Lower lobe of right lung (tissue), 2 donors: ENCODE data around the gene ARL2BP. TPM values are rescaled to one million over a fixed set of nuclear protein-coding genes. Genes with fewer than 3 reads are reported as not detected.

Experiments
- ATAC-seq, 2 donors: fragments of 200-7000 bp; cut with Tn5 transposase; one replicate each; pipeline ENCODE4 v1.9.1; 2020 to 2022; ENCODE audit warnings: mild to moderate bottlenecking in 2 of 2, moderate library complexity in 2 of 2
- DNase-seq: peaks from one replicate; pipeline ENCODE4 v3.0.0-alpha.2; 2020
- H3K27ac ChIP-seq: fragments of 200-600 bp; one replicate; pipeline ENCODE4 v1.8.0; 2022
- H3K27me3 ChIP-seq: fragments of 200-600 bp; one replicate; pipeline ENCODE4 v1.8.0; 2022; ENCODE audit warnings: low read depth
- H3K36me3 ChIP-seq: fragments of 200-600 bp; one replicate; pipeline ENCODE4 v1.8.0; 2022; ENCODE audit warnings: mild to moderate bottlenecking
- H3K4me1 ChIP-seq: fragments of 200-600 bp; one replicate; pipeline ENCODE4 v1.8.0; 2022
- H3K4me3 ChIP-seq: fragments of 200-600 bp; one replicate; pipeline ENCODE4 v1.8.0; 2022; ENCODE audit warnings: mild to moderate bottlenecking
- H3K9me3 ChIP-seq: fragments of 200-600 bp; one replicate; pipeline ENCODE4 v1.8.0; 2022
- intact Hi-C: fragments of 100-400 bp; cut with DNase I; formaldehyde crosslinking; loops from one replicate; pipeline ENCODE4 v1.11.0; 2022
- total RNA-seq: library from RNA; stranded (reverse); fragmentation: NEBNext Ultra II Directional; extraction: Animal tissue kit (Norgen Biotek cat#: 25700); gene quantifications from one replicate; pipeline ENCODE4 v1.2.1, GENCODE V29; 2021
- TF ChIP-seq, protein P1 (sequence below): fragments of 200-600 bp; IDR thresholded peaks from one replicate; pipeline ENCODE4 v1.8.0; 2022; ENCODE audit warnings: antibody characterized with exemption, mild to moderate bottlenecking
- donor health status: DM: no; HTN: yes; CAD: no; lungs with severe emphysema.

The ARL2BP gene
- total RNA-seq, 1 donor from 2014 or later, result 58.1 TPM

DNA sequence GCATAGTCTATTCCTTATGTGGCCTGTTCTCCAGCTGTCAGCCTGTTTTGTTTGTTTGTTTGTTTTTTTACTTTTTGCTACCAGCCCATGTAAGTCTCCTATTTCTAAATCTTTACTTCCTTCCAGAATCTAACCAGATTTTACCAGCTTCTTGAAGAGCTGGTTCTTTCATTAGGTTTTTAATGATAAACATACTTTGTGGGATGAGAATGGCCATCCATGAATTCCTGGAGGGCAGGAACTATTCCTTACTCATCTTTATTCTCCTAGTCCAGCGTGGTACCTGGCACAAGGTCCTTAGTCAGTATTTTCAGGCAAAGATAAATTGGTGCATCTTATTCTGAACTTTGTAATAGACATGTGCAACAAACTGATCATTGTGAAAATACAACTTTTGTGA, 41.6 kb upstream of the ARL2BP start:
- no peaks in the 10 kb centered on the region for H3K9me3 ChIP-seq
- TF ChIP-seq, protein P1, sequence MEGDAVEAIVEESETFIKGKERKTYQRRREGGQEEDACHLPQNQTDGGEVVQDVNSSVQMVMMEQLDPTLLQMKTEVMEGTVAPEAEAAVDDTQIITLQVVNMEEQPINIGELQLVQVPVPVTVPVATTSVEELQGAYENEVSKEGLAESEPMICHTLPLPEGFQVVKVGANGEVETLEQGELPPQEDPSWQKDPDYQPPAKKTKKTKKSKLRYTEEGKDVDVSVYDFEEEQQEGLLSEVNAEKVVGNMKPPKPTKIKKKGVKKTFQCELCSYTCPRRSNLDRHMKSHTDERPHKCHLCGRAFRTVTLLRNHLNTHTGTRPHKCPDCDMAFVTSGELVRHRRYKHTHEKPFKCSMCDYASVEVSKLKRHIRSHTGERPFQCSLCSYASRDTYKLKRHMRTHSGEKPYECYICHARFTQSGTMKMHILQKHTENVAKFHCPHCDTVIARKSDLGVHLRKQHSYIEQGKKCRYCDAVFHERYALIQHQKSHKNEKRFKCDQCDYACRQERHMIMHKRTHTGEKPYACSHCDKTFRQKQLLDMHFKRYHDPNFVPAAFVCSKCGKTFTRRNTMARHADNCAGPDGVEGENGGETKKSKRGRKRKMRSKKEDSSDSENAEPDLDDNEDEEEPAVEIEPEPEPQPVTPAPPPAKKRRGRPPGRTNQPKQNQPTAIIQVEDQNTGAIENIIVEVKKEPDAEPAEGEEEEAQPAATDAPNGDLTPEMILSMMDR, result no peak
- peaks cover 45% of the 10 kb centered on the region for H3K36me3 ChIP-seq
- no peaks in the 10 kb centered on the region for H3K27me3 ChIP-seq
- no peaks in the 10 kb centered on the region for H3K4me1 ChIP-seq
- H3K27ac ChIP-seq, result no peak overlapping the region
- intact Hi-C loops, result no loop called here
- no peak for ATAC-seq
- no peak for DNase-seq
- H3K4me3 ChIP-seq, result no peak overlapping the region

DNA sequence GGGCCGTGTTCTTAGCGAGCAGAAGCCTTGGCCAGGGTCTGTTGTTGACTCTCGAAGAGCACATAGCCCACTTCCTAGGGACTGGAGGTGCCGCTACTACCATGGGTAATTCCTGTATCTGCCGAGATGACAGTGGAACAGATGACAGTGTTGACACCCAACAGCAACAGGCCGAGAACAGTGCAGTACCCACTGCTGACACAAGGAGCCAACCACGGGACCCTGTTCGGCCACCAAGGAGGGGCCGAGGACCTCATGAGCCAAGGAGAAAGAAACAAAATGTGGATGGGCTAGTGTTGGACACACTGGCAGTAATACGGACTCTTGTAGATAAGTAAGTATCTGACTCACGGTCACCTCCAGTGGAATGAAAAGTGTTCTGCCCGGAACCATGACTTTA, 40.4 kb upstream of the ARL2BP start:
- TF ChIP-seq, protein P1, result no peak

DNA sequence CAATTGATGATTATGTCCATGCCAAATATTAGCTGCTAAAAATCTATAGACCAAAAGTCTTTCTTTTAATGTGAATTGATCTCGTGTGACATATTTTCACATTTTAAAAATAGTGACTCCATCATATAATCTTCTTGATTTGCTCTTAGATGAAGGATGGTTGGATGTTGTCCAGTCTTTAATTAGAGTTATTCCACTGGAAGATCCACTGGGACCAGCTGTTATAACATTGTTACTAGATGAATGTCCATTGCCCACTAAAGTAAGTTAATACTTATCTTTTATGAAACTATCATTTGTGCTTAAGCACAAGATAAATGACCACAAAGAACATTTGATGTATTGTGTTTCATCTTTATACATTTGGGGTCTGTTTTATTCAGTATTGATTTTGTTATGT, 36.1 kb upstream of the ARL2BP start:
- intact Hi-C loops, result no loop called here
- no peak overlapping the region for H3K27ac ChIP-seq
- H3K27me3 ChIP-seq, result no peaks in the 10 kb centered on the region
- ATAC-seq (no peak), DNase-seq (no peak)
- TF ChIP-seq, protein P1, result no peak
- no peak overlapping the region for H3K4me3 ChIP-seq
- H3K4me1 ChIP-seq, result no peaks in the 10 kb centered on the region
- H3K9me3 ChIP-seq, result no peaks in the 10 kb centered on the region
- H3K36me3 ChIP-seq, result peaks cover 98% of the 10 kb centered on the region

More for the DNA sequence above, 40.4 kb upstream of the ARL2BP start:
- no peak overlapping the region for H3K4me3 ChIP-seq
- peaks cover 57% of the 10 kb centered on the region for H3K36me3 ChIP-seq
- H3K27ac ChIP-seq, result no peak overlapping the region
- no peaks in the 10 kb centered on the region for H3K4me1 ChIP-seq
- H3K27me3 ChIP-seq, result no peaks in the 10 kb centered on the region
- H3K9me3 ChIP-seq, result no peaks in the 10 kb centered on the region
- ATAC-seq, result peak in 1 of 2 donors; percentile 28
- no peak for DNase-seq
- intact Hi-C loops, result no loop called here

DNA sequence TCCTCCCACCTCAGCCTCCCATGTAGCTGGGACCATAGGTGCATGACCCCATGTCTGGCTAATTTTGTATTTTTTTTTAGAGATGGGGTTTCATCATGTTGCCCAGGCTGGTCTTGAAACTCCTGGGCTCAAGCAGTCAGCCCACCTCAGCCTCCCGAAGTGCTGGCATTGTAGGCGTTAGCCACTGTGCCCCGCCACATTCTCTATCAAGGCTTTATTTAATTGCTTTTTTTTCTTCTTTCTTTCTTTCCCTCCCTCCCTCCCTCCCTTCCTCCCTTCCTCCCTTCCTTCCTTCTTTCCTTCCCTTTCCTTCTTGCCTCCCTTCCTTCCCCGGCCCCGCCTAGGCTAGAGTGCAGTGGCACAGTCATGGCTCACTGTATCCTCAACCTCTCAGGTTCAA, 35.3 kb upstream of the ARL2BP start:
- Histone ChIP-seq H3K27me3 (no peaks in the 10 kb centered on the region), H3K4me3 (no peak overlapping the region), H3K9me3 (no peaks in the 10 kb centered on the region), H3K4me1 (no peaks in the 10 kb centered on the region), H3K27ac (no peak overlapping the region), H3K36me3 (peaks cover 98% of the 10 kb centered on the region)
- intact Hi-C loops, result no loop called here
- TF ChIP-seq, protein P1, result no peak
- no peak for DNase-seq
- no peak for ATAC-seq

DNA sequence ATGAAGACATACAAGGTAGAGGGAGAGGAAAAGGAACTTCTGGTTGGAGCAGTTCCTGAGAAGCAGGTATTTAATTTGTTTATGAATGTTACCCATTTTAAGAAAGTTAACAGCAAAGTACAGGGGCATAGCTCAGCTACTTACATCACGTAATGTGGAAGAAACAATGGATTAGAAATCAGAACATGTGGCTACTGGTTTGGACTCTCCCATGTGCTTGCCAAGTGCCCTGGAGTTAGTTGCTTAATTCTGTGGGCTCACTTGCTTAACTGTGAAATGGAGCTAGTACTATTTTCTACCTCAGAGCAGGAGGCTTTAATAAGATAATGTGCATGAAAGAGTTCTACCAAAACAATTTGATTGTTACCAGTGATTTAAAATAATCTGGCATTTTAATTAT, 31.6 kb upstream of the ARL2BP start:
- ATAC-seq, result no peak
- H3K36me3 ChIP-seq, result peaks cover 98% of the 10 kb centered on the region

More for the DNA sequence above, 31.6 kb upstream of the ARL2BP start:
- DNase-seq, result no peak
- Histone ChIP-seq H3K4me1 (no peaks in the 10 kb centered on the region), H3K27me3 (no peaks in the 10 kb centered on the region), H3K4me3 (no peak overlapping the region), H3K27ac (no peak overlapping the region), H3K9me3 (peaks cover 20% of the 10 kb centered on the region)
- intact Hi-C loops, result no loop called here
- TF ChIP-seq, protein P1, result no peak
